Thoracic aorta (tissue), 2 donors: Measurements from ENCODE around the gene BACH2. TPM values are rescaled to one million over a fixed set of nuclear protein-coding genes. Genes with fewer than 3 reads are reported as not detected.

Experiments
- ATAC-seq: fragments of 150-250 bp; one replicate; pipeline ENCODE4 v1.8.0; 2017; ENCODE audit warnings: low read depth; ENCODE audit not compliant: insufficient number of reproducible peaks, low FRiP score
- DNase-seq: peaks from one replicate; pipeline ENCODE4 v3.0.0-alpha.2; 2020; ENCODE audit warnings: low spot score
- H3K27ac ChIP-seq, 2 donors: fragments of 200-600 bp; sonication (generic); 1 replicate in 1 of 2; 2 replicates in 1 of 2; pipeline ENCODE4 v1.5.1; 2016; ENCODE audit warnings: mild to moderate bottlenecking in 2 of 2, moderate library complexity in 2 of 2
- H3K27me3 ChIP-seq: fragments of 200-600 bp; sonication (generic); replicated peaks from 2 replicates; pipeline ENCODE4 v1.6.0; 2016; ENCODE audit warnings: mild to moderate bottlenecking; ENCODE audit not compliant: insufficient read depth
- H3K36me3 ChIP-seq: fragments of 200-600 bp; sonication (generic); one replicate; pipeline ENCODE4 v1.5.1; 2016
- H3K4me1 ChIP-seq, 2 donors: fragments of 200-600 bp; sonication (generic); 1 replicate in 1 of 2; 2 replicates in 1 of 2; pipeline versions ENCODE4 v1.5.1 to v1.6.0; 2016; ENCODE audit warnings: low read depth in 2 of 2, mild to moderate bottlenecking in 1 of 2; ENCODE audit not compliant: control insufficient read depth in 1 of 2
- H3K4me3 ChIP-seq: fragments of 200-600 bp; sonication (generic); 2 replicates; pipeline ENCODE4 v1.5.1; 2016; ENCODE audit warnings: mild to moderate bottlenecking
- H3K9me3 ChIP-seq: fragments of 200-600 bp; sonication (generic); 2 replicates; pipeline ENCODE4 v1.5.1; 2016
- CTCF ChIP-seq: fragments of 200-600 bp; sonication (generic); IDR thresholded peaks from one replicate; pipeline ENCODE4 v1.5.1; 2019; ENCODE audit warnings: antibody characterized with exemption
- total RNA-seq, 2 donors: library from RNA; depleted of rRNA; stranded (reverse); fragments of >200 nt; gene quantifications; one replicate each; pipeline versions ENCODE4 v1.1.0 to v1.2.3, GENCODE V29; 2016

Gene BACH2
- total RNA-seq, 2 donors from 2014 or later = 6.1 to 17.8 TPM

GRCh38 chr6:90096818-90097217, 199.8 kb downstream of the BACH2 start:
- Histone ChIP-seq H3K4me1 (peaks cover 18 to 42% of the 10 kb centered on the region in 2 donors), H3K4me3 (no peak overlapping the region), H3K27me3 (no peaks in the 10 kb centered on the region), H3K27ac (peak overlapping the region; percentile 64 to 86), H3K36me3 (no peaks in the 10 kb centered on the region), H3K9me3 (no peaks in the 10 kb centered on the region)
- ATAC-seq (no peak), DNase-seq (no peak)
- no peak for TF ChIP-seq CTCF

- H3K36me3 ChIP-seq = no peaks in the 10 kb centered on the region
- ATAC-seq = no peak
- H3K4me1 ChIP-seq = peaks cover 18 to 42% of the 10 kb centered on the region in 2 donors
- no peak overlapping the region for H3K4me3 ChIP-seq
- H3K27ac ChIP-seq = peak overlapping the region; percentile 64 to 86
- no peak for DNase-seq
- no peak for TF ChIP-seq CTCF
- H3K9me3 ChIP-seq = no peaks in the 10 kb centered on the region
- H3K27me3 ChIP-seq = no peaks in the 10 kb centered on the region
These were observed 200.9 kb downstream of the BACH2 start for GRCh38 chr6:90095788-90096187.

- Histone ChIP-seq H3K36me3 (no peaks in the 10 kb centered on the region), H3K4me3 (no peak overlapping the region), H3K27ac (peak overlapping the region in 1 of 2 donors; percentile 86), H3K9me3 (no peaks in the 10 kb centered on the region), H3K4me1 (peaks cover 18 to 42% of the 10 kb centered on the region in 2 donors), H3K27me3 (no peaks in the 10 kb centered on the region)
- no peak for DNase-seq
- no peak for ATAC-seq
- no peak for TF ChIP-seq CTCF
These were observed 201.5 kb downstream of the BACH2 start for GRCh38 chr6:90095145-90095544.

GRCh38 chr6:90093558-90094073, 203.0 kb downstream of the BACH2 start:
- ATAC-seq = no peak

GRCh38 chr6:90090866-90091265, 205.8 kb downstream of the BACH2 start:
- H3K27ac ChIP-seq = no peak overlapping the region

More at GRCh38 chr6:90093558-90094073, 203.0 kb downstream of the BACH2 start:
- H3K9me3 ChIP-seq = no peaks in the 10 kb centered on the region
- H3K27ac ChIP-seq = no peak overlapping the region
- TF ChIP-seq CTCF = no peak
- no peaks in the 10 kb centered on the region for H3K27me3 ChIP-seq
- peaks cover 14 to 32% of the 10 kb centered on the region in 2 donors for H3K4me1 ChIP-seq
- H3K4me3 ChIP-seq = no peak overlapping the region
- H3K36me3 ChIP-seq = no peaks in the 10 kb centered on the region
- DNase-seq = no peak

More at GRCh38 chr6:90090866-90091265, 205.8 kb downstream of the BACH2 start:
- H3K4me1 ChIP-seq = peaks cover 16 to 32% of the 10 kb centered on the region in 2 donors
- no peak for TF ChIP-seq CTCF
- no peaks in the 10 kb centered on the region for H3K9me3 ChIP-seq
- no peaks in the 10 kb centered on the region for H3K27me3 ChIP-seq
- no peaks in the 10 kb centered on the region for H3K36me3 ChIP-seq
- DNase-seq (no peak), ATAC-seq (no peak)
- H3K4me3 ChIP-seq = no peak overlapping the region
